Measurements from ENCODE around the gene GAS6.

The GAS6 gene

DNA sequence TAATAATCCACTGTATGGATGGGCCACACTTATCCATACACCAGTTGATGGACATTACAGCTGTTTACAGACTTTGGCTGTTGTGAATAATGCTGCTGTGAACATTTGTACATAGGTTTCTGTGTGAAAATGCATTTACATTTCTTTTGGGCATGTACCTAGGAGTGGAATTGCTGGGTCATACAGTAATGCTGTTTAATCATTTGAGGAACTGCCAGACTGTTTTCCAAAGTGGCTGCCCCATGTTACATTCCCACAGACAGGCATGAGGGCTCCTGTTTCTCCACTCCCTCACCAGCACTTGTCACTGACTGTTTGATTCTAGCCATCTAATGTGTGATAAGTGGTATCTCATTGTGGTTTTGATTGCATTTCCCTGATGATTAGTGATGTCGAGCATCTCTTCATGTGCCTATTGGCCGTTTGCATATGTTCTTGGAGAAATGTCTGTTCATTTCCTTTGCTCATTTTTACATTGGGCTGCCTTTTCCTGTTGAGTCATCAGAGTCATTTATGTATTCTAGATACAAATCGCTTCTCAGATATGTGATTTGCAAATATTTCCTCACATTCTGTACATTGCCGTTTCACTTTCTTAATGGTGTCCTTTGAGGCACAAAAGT is 92.1 kb downstream of the GAS6 start:
- no peaks in the 10 kb centered on the region for H3K36me3 ChIP-seq (ENCODE audit: control insufficient read depth, insufficient read depth, low read length)
- H3K4me3 ChIP-seq (ENCODE audit: extremely low read depth, insufficient read depth, low read length, poor library complexity, severe bottlenecking) = no peak overlapping the region
- H3K27ac ChIP-seq (ENCODE audit: low read depth, low read length, severe bottlenecking) = no peak overlapping the region
- 77 to 100% methylated on average over 1 to 3 of the region's 4 CpGs for WGBS, 2 experiments (ENCODE audit: insufficient coverage in 2 of 2)
- no peaks in the 10 kb centered on the region for H3K4me1 ChIP-seq (ENCODE audit: control insufficient read depth, insufficient read depth, low read length, poor library complexity, severe bottlenecking)
- no peaks in the 10 kb centered on the region for H3K9me3 ChIP-seq (ENCODE audit: control insufficient read depth, low read length)

DNA sequence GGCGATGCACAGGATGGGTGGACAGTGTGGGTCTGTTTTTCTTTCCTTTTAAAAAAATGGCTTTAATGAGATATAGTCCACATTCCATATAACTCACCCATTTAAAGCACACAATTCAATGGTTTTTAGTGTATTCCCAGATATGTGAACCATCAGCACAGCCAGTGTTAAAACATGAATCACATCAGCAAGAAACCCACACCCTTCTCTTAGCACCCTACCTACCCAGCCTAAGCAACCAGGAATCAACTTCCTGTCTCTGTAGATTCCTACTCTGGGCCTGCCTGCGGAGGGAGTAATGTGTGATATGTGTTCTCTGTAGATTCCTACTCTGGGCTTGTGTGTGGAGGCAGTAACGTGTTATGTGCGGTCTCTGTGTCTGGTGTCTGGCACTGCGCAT is 92.9 kb downstream of the GAS6 start:
- Histone ChIP-seq H3K27ac (ENCODE audit: low read depth, low read length, severe bottlenecking) (no peak overlapping the region), H3K4me1 (ENCODE audit: control insufficient read depth, insufficient read depth, low read length, poor library complexity, severe bottlenecking) (no peaks in the 10 kb centered on the region), H3K36me3 (ENCODE audit: control insufficient read depth, insufficient read depth, low read length) (no peaks in the 10 kb centered on the region), H3K4me3 (ENCODE audit: extremely low read depth, insufficient read depth, low read length, poor library complexity, severe bottlenecking) (no peak overlapping the region), H3K9me3 (ENCODE audit: control insufficient read depth, low read length) (no peaks in the 10 kb centered on the region)
- WGBS, 2 experiments (ENCODE audit: insufficient coverage in 2 of 2) = 85 to 100% methylated on average over 3 of the region's 5 CpGs

Data from mesodermal cell (in vitro differentiated cells).